CD14-positive monocyte (primary cell): Measurements from ENCODE around the gene PDCD7. TPM values are rescaled to one million over a fixed set of nuclear protein-coding genes. Genes with fewer than 3 reads are reported as not detected.

Source experiments
- DNase-seq, 3 donors: peaks; one replicate each; pipeline ENCODE4 v3.0.0-alpha.2; 2011 to 2022
- H2AFZ ChIP-seq: 2 replicates; pipeline ENCODE4 v1.6.0; 2012; ENCODE audit warnings: mild to moderate bottlenecking, low read depth, low read length, inconsistent platforms; ENCODE audit not compliant: insufficient read depth, poor library complexity, severe bottlenecking
- H3K27ac ChIP-seq, 2 donors: 1 replicate in 1 of 2; 2 replicates in 1 of 2; pipeline ENCODE4 v1.5.1; 2012 to 2013; ENCODE audit warnings: low read length in 2 of 2, control low read depth in 1 of 2, inconsistent platforms in 1 of 2, low read depth in 1 of 2, mild to moderate bottlenecking in 1 of 2
- H3K27me3 ChIP-seq, 2 donors: one replicate each; pipeline versions ENCODE4 v1.6.0 to v1.6.1; 2011 to 2013; ENCODE audit warnings: low read length in 2 of 2; ENCODE audit not compliant: control insufficient read depth in 2 of 2, insufficient read depth in 2 of 2
- H3K36me3 ChIP-seq, 2 donors: replicated peaks in 1 of 2; 1 replicate in 1 of 2; 2 replicates in 1 of 2; pipeline versions ENCODE4 v1.5.1 to v1.6.1; 2012 to 2013; ENCODE audit warnings: low read length in 2 of 2, control low read depth in 1 of 2, inconsistent platforms in 1 of 2, mild to moderate bottlenecking in 1 of 2; ENCODE audit not compliant: insufficient read depth in 2 of 2, control insufficient read depth in 1 of 2
- H3K4me1 ChIP-seq, 2 donors: 1 replicate in 1 of 2; 2 replicates in 1 of 2; pipeline versions ENCODE4 v1.5.1 to v1.6.1; 2012 to 2013; ENCODE audit warnings: low read length in 2 of 2, control low read depth in 1 of 2, inconsistent platforms in 1 of 2, mild to moderate bottlenecking in 1 of 2, moderate library complexity in 1 of 2; ENCODE audit not compliant: insufficient read depth in 2 of 2, control insufficient read depth in 1 of 2
- H3K4me2 ChIP-seq: replicated peaks from 2 replicates; pipeline ENCODE3; 2012; ENCODE audit warnings: low read length, moderate library complexity, mild to moderate bottlenecking; ENCODE audit not compliant: poor library complexity, severe bottlenecking; ENCODE audit errors: extremely low read depth
- H3K4me3 ChIP-seq, 3 experiments: fragments of 200-600 bp in 1 of 3; sonication (generic) in 1 of 3; replicated peaks in 1 of 3; 1 replicate in 2 of 3; 2 replicates in 1 of 3; pipeline ENCODE4 v1.5.1; 2011 to 2013; ENCODE audit warnings: low read length in 3 of 3, mild to moderate bottlenecking in 3 of 3, control low read depth in 2 of 3, low read depth in 2 of 3, inconsistent platforms in 1 of 3, moderate library complexity in 1 of 3
- H3K79me2 ChIP-seq: 2 replicates; pipeline ENCODE4 v1.6.0; 2012; ENCODE audit warnings: mild to moderate bottlenecking, control low read depth, inconsistent platforms, low read length, moderate library complexity; ENCODE audit not compliant: insufficient read depth
- H3K9ac ChIP-seq: 2 replicates; pipeline ENCODE4 v1.6.0; 2017; ENCODE audit warnings: low read length, mild to moderate bottlenecking; ENCODE audit not compliant: insufficient read depth, poor library complexity, severe bottlenecking
- H3K9me3 ChIP-seq, 2 donors: replicated peaks in 1 of 2; 1 replicate in 1 of 2; 2 replicates in 1 of 2; pipeline versions ENCODE4 v1.5.1 to v1.6.1; 2012 to 2013; ENCODE audit warnings: low read length in 2 of 2, control low read depth in 1 of 2; ENCODE audit not compliant: control insufficient read depth in 1 of 2, insufficient read depth in 1 of 2
- H4K20me1 ChIP-seq: 2 replicates; pipeline ENCODE4 v1.6.0; 2012; ENCODE audit warnings: mild to moderate bottlenecking, low read length, control low read depth, moderate library complexity; ENCODE audit not compliant: insufficient read depth
- H3K27ac Mint-ChIP-seq, 7 donors: one replicate each; pipeline ENCODE4 v1.8.0; 2020; ENCODE audit warnings: mild to moderate bottlenecking in 7 of 7, mixed read lengths in 7 of 7, moderate library complexity in 6 of 7, inconsistent platforms in 2 of 7
- H3K27me3 Mint-ChIP-seq, 3 donors: one replicate each; pipeline ENCODE4 v1.8.0; 2021 to 2022; ENCODE audit warnings: low read depth in 3 of 3, mild to moderate bottlenecking in 3 of 3, mixed read lengths in 3 of 3, moderate library complexity in 3 of 3, inconsistent platforms in 1 of 3
- H3K36me3 Mint-ChIP-seq, 2 donors: one replicate each; pipeline ENCODE4 v1.8.0; 2020; ENCODE audit warnings: mixed read lengths in 2 of 2, inconsistent platforms in 1 of 2, mild to moderate bottlenecking in 1 of 2
- H3K4me1 Mint-ChIP-seq: one replicate; pipeline ENCODE4 v1.8.0; 2020; ENCODE audit warnings: mild to moderate bottlenecking, mixed read lengths
- H3K4me3 Mint-ChIP-seq, 2 donors: one replicate each; pipeline ENCODE4 v1.8.0; 2020; ENCODE audit warnings: mild to moderate bottlenecking in 2 of 2, mixed read lengths in 2 of 2, moderate library complexity in 1 of 2
- H3K9me3 Mint-ChIP-seq, 7 donors: one replicate each; pipeline ENCODE4 v1.8.0; 2020 to 2022; ENCODE audit warnings: mixed read lengths in 7 of 7, mild to moderate bottlenecking in 6 of 7, moderate library complexity in 6 of 7, inconsistent platforms in 2 of 7
- WGBS: methylation state at CpG from one replicate; pipeline ENCODE4 v1.1.5; 2013; ENCODE audit warnings: missing lambda C conversion rate; ENCODE audit not compliant: insufficient coverage; 5-methylcytosine and 5-hydroxymethylcytosine counted together
- intact Hi-C, 2 donors: fragments of 100-400 bp; cut with micrococcal nuclease; formaldehyde crosslinking; loops; one replicate each; pipeline versions ENCODE4 v1.15.0 to v1.15.1; 2023
- polyA plus RNA-seq, 3 donors: library from polyadenylated mRNA; depleted of rRNA in 1 of 3; unstranded in 2 of 3; stranded (reverse) in 1 of 3; fragments of 300-500 nt in 2 of 3; fragments of >200 nt in 1 of 3; fragmentation: Illumina TruSeq in 2 of 3; gene quantifications; 1 replicate in 2 of 3; 2 replicates in 1 of 3; pipeline ENCODE4 v1.2.3, GENCODE V29; 2012 to 2021
- TF ChIP-seq, protein P1 (sequence below): fragments of 200-600 bp; IDR thresholded peaks from one replicate; pipeline ENCODE4 v1.8.0; 2022; ENCODE audit warnings: antibody characterized with exemption, mild to moderate bottlenecking

PDCD7 gene
- polyA plus RNA-seq, 3 donors: 3.1 to 6.9 (median 4.7) TPM

DNA sequence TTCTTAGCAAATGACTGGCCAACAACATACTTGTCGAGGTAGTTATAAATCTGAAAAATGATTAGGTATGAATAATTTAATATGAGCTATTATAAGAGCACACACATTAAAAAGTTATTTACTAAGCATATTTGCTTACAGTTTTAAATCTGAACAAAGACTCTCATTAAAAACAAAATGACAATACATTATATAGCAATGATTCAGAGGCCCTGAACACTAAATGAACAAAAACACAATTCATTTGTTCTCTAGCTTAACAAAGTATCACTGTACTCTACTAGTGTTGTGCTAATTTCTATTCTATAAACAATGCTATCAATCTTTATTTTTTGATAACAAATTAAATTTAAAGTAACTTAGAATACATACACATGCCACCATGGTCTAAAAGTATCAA lies 30.5 kb upstream of the PDCD7 start:
- H3K27ac ChIP-seq: no peak overlapping the region
- Mint-ChIP-seq H3K4me1 (no peaks in the 10 kb centered on the region), H3K9me3 (peaks cover 0 to 1% (median 0%) of the 10 kb centered on the region in 7 donors), H3K4me3 (no peak overlapping the region), H3K27me3 (no peaks in the 10 kb centered on the region), H3K36me3 (peaks cover 30 to 57% of the 10 kb centered on the region in 2 donors), H3K27ac (no peak overlapping the region)
- no peaks in the 10 kb centered on the region for H3K4me1 ChIP-seq
- H3K9me3 ChIP-seq: no peaks in the 10 kb centered on the region
- H4K20me1 ChIP-seq: peaks cover 70% of the 10 kb centered on the region
- H3K4me3 ChIP-seq: no peak overlapping the region
- intact Hi-C loops: no loop called here
- no peak for DNase-seq
- H3K27me3 ChIP-seq: no peaks in the 10 kb centered on the region
- no peak overlapping the region for H2AFZ ChIP-seq
- no peak overlapping the region for H3K4me2 ChIP-seq
- H3K36me3 ChIP-seq: peaks cover 55 to 81% of the 10 kb centered on the region in 2 donors
- peaks cover 12% of the 10 kb centered on the region for H3K79me2 ChIP-seq
- H3K9ac ChIP-seq: no peak overlapping the region
- TF ChIP-seq, protein P1, sequence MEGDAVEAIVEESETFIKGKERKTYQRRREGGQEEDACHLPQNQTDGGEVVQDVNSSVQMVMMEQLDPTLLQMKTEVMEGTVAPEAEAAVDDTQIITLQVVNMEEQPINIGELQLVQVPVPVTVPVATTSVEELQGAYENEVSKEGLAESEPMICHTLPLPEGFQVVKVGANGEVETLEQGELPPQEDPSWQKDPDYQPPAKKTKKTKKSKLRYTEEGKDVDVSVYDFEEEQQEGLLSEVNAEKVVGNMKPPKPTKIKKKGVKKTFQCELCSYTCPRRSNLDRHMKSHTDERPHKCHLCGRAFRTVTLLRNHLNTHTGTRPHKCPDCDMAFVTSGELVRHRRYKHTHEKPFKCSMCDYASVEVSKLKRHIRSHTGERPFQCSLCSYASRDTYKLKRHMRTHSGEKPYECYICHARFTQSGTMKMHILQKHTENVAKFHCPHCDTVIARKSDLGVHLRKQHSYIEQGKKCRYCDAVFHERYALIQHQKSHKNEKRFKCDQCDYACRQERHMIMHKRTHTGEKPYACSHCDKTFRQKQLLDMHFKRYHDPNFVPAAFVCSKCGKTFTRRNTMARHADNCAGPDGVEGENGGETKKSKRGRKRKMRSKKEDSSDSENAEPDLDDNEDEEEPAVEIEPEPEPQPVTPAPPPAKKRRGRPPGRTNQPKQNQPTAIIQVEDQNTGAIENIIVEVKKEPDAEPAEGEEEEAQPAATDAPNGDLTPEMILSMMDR: no peak
- WGBS: no CpG with 5 or more reads among the region's 1 CpG

DNA sequence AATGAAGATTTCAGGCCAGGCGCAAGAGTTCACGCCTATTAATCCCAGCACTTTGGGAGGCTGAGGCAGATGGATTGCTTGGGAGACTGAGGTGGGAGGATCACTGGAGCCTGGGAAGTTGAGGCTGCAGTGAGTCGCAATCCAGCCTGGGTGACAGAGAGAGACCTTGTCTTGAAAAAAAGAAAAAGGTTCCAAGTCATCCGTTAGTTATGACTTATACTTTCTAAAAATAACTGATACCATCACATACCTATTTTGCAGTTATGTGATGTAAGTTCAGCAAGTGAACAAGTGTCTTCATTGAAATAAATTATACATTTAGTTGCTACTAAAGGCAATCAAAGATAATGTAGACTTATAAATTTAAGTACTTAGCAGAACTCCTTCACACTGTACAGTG lies 29.4 kb upstream of the PDCD7 start:
- WGBS: 100% methylated on average over 1 of the region's 4 CpGs
- Mint-ChIP-seq H3K4me3 (no peak overlapping the region), H3K4me1 (no peaks in the 10 kb centered on the region), H3K9me3 (peaks cover 0 to 1% (median 0%) of the 10 kb centered on the region in 7 donors), H3K27me3 (no peaks in the 10 kb centered on the region), H3K27ac (no peak overlapping the region), H3K36me3 (peaks cover 38 to 58% of the 10 kb centered on the region in 2 donors)
- no peak for DNase-seq
- intact Hi-C loops: no loop called here
- Histone ChIP-seq H2AFZ (no peak overlapping the region), H4K20me1 (peaks cover 64% of the 10 kb centered on the region), H3K4me3 (no peak overlapping the region), H3K36me3 (peaks cover 64 to 87% of the 10 kb centered on the region in 2 donors), H3K27ac (no peak overlapping the region), H3K4me1 (no peaks in the 10 kb centered on the region), H3K79me2 (peaks cover 12% of the 10 kb centered on the region), H3K9ac (no peak overlapping the region), H3K9me3 (no peaks in the 10 kb centered on the region), H3K27me3 (no peaks in the 10 kb centered on the region), H3K4me2 (no peak overlapping the region)
- TF ChIP-seq, protein P1: no peak
